Ovary (tissue), 9 donors: ENCODE results near the gene CRTC1. TPM values are rescaled to one million over a fixed set of nuclear protein-coding genes. Genes with fewer than 3 reads are reported as not detected.

Source experiments
- DNase-seq, 5 donors: peaks; one replicate each; pipeline ENCODE4 v3.0.0-alpha.2; 2019 to 2020
- H3K27ac ChIP-seq, 2 donors: fragments of 200-600 bp; one replicate each; pipeline versions ENCODE4 v1.5.1 to v1.8.0; 2019 to 2022
- H3K27me3 ChIP-seq: fragments of 200-600 bp; one replicate; pipeline ENCODE4 v1.8.0; 2022
- H3K36me3 ChIP-seq: fragments of 200-600 bp; sonication (generic); one replicate; pipeline ENCODE4 v1.5.1; 2019
- H3K4me1 ChIP-seq: one replicate; pipeline ENCODE4 v1.8.1; 2013; ENCODE audit warnings: mild to moderate bottlenecking, moderate library complexity; ENCODE audit not compliant: insufficient read depth
- H3K4me3 ChIP-seq: fragments of 200-600 bp; sonication (generic); one replicate; pipeline ENCODE4 v1.5.1; 2017
- H3K9me3 ChIP-seq, 2 donors: fragments of 200-600 bp in 1 of 2; sonication (generic) in 1 of 2; one replicate each; pipeline versions ENCODE4 v1.5.1 to v1.8.1; 2013 to 2019; ENCODE audit warnings: mild to moderate bottlenecking in 1 of 2, moderate library complexity in 1 of 2
- EP300 ChIP-seq: sonication (generic); formaldehyde crosslinking; IDR thresholded peaks from one replicate; pipeline ENCODE4 v1.6.1; 2017; ENCODE audit warnings: antibody characterized with exemption
- POLR2A ChIP-seq: fragments of 450-650 bp; IDR thresholded peaks from one replicate; pipeline ENCODE4 v1.6.1; 2017; ENCODE audit warnings: antibody characterized with exemption, mild to moderate bottlenecking, moderate library complexity
- WGBS, 3 donors: extraction: QIAGEN DNeasy Blood & Tissue Kit in 1 of 3; methylation state at CpG; one replicate each; pipeline versions ENCODE4 v1.1.5 to v1.1.7; 2013 to 2017; 5-methylcytosine and 5-hydroxymethylcytosine counted together
- intact Hi-C, 4 donors: fragments of 100-400 bp; cut with DNase I; formaldehyde crosslinking; loops; one replicate each; pipeline versions ENCODE4 v1.11.0 to v1.15.1; 2022 to 2023
- polyA plus RNA-seq, 2 donors: library from polyadenylated mRNA; stranded (reverse); fragments of 200-250 nt in 1 of 2; fragments of 350-450 nt in 1 of 2; fragmentation: Illumina TruSeq in 1 of 2; extraction: RNeasy Lipid Tissue Mini Kit (QIAGEN cat#74804) in 1 of 2; gene quantifications; one replicate each; pipeline ENCODE4 v1.2.3, GENCODE V29; 2013 to 2014
- total RNA-seq, 7 donors: library from RNA; depleted of rRNA in 2 of 7; stranded (reverse); fragments of >200 nt in 2 of 7; fragmentation: NEBNext Ultra II Directional in 3 of 7; extraction: Animal tissue kit (Norgen Biotek cat#: 25700) in 3 of 7; gene quantifications; one replicate each; pipeline versions ENCODE4 v1.1.0 to v1.2.4, GENCODE V29; 2016 to 2023
- TF ChIP-seq, protein P1 (sequence below), 3 donors: fragments of 450-650 bp in 2 of 3; fragments of 200-600 bp in 1 of 3; IDR thresholded peaks; one replicate each; pipeline versions ENCODE4 v1.5.1 to v1.8.0; 2016 to 2022; ENCODE audit warnings: antibody characterized with exemption in 3 of 3, mild to moderate bottlenecking in 1 of 3
- donor health status: DM: no; HTN: no; CAD: no; lungs with moderate emphysema.
- donor health status: DM: no; HTN: no; CAD: no.
- donor health status: Bipolar disorder and iron deficiency.
- donor health status: DM: yes; HTN: yes; CAD: no.
- donor health status: DM: no; HTN: no; CAD: no.
- donor health status: DM: yes; HTN: yes; CAD: no.

CRTC1 gene
- total and polyA plus RNA-seq, 9 donors: 2.3 to 19.5 (median 12.9) TPM

DNA sequence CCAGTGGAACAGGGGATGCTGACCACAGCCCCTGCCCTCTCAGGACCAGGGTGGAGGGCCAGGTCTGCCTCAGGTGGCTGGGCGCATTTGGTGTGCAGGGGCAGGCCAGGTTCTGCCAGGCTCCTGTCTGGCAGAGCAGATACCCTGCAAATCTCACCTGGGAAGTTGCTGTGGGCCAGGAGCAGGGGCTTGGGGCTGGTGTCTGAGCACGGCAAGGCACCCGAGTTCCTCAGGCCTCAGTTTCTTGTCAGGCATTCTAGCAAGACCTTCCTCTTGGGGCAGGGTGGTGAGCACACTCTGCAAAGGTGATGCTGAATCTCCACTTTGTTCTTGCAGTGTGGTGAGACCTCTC, 1.1 kb downstream of the CRTC1 start:
- Histone ChIP-seq H3K4me1 (peaks cover 4% of the 10 kb centered on the region), H3K4me3 (no peak overlapping the region), H3K27ac (no peak overlapping the region), H3K9me3 (no peaks in the 10 kb centered on the region), H3K36me3 (no peaks in the 10 kb centered on the region), H3K27me3 (no peaks in the 10 kb centered on the region)
- TF ChIP-seq POLR2A: no peak
- TF ChIP-seq, protein P1, sequence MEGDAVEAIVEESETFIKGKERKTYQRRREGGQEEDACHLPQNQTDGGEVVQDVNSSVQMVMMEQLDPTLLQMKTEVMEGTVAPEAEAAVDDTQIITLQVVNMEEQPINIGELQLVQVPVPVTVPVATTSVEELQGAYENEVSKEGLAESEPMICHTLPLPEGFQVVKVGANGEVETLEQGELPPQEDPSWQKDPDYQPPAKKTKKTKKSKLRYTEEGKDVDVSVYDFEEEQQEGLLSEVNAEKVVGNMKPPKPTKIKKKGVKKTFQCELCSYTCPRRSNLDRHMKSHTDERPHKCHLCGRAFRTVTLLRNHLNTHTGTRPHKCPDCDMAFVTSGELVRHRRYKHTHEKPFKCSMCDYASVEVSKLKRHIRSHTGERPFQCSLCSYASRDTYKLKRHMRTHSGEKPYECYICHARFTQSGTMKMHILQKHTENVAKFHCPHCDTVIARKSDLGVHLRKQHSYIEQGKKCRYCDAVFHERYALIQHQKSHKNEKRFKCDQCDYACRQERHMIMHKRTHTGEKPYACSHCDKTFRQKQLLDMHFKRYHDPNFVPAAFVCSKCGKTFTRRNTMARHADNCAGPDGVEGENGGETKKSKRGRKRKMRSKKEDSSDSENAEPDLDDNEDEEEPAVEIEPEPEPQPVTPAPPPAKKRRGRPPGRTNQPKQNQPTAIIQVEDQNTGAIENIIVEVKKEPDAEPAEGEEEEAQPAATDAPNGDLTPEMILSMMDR (IDR thresholded peaks at IDR 0.05): no peak
- no peak for TF ChIP-seq EP300
- DNase-seq: no peak
- 91 to 96% (median 93%) methylated on average over 3 of the region's 3 CpGs for WGBS, 3 donors
- intact Hi-C loops: loop anchor here in 1 of 4 donors (5.0 kb wide), 1 partner anchor 87 kb away; no protein-coding TSS in a partner anchor

DNA sequence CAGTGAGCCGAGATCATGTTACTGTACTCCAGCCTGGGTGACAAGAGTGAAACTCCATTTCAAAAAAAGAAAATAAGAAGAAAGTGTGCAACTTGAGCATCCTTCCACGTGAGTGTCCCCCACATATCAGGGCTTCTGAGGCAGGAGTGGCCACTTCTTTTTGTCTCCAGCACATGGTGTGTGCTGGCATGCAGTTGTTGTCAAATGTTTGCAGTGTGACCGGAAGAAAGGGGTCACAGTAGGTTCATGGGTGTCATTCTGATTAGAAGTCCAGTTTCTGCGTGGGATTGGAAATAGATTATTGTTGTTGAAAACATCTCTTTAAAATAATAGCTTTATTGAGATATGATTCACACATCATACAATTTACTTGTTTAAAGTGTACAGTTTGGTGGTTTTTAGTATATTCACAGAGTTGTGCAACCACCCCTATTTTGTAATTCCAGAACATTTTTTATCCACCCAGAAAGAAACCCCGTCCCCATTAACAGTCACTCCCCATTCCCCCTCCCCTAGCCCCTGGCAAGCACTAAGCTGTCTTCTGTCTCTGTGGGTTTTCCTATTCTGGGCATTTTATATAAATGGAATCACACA, 2.2 kb downstream of the CRTC1 start:
- no peak overlapping the region for H3K27ac ChIP-seq
- H3K9me3 ChIP-seq: no peaks in the 10 kb centered on the region
- no peaks in the 10 kb centered on the region for H3K36me3 ChIP-seq
- H3K4me1 ChIP-seq: peaks cover 4% of the 10 kb centered on the region
- no peaks in the 10 kb centered on the region for H3K27me3 ChIP-seq
- no peak for DNase-seq
- WGBS, 3 donors: 57 to 69% (median 61%) methylated on average over 5 of the region's 5 CpGs
- intact Hi-C loops: no loop called here
- no peak for TF ChIP-seq POLR2A
- no peak for TF ChIP-seq EP300
- TF ChIP-seq, protein P1 (IDR thresholded peaks at IDR 0.05): no peak
- no peak overlapping the region for H3K4me3 ChIP-seq

DNA sequence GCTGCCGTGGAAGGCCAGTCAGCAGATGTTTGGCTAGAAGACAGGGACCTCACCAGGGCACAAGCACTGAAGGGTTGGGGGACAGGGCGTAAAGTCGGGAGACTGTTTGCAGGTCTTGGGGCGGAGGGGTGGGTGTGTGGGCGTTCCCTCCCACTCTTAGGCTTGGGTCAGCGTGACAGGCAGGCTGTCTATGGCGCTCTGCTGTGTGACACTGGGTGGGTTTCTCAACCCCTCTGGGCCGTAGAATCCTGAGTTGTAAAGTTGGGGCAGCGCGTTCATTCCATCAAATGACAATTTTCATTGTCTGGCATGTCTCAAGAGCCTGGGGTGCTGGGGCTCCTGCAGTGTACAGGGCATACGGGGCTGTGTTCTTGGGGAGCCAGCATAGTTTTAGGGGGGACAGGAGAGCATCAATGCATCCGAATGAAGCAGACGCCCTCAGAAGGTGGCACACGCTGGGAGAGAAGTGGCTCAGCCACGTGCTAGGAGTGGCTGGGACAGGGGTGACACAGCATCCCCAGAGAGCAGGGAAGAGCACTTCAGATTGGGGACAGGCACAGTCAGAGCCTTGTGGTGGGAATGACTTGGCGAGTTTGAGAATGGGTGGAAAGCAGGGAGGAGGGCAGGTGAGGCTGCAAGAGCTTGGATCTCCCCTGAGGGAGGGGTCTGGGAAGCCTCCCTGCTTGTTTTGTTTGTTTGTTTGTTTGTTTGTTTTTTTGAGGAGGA, 4.4 kb downstream of the CRTC1 start:
- intact Hi-C loops: no loop called here
- WGBS, 3 donors: 91 to 94% (median 92%) methylated on average over 12 to 16 of the region's 16 CpGs
- H3K27me3 ChIP-seq: no peaks in the 10 kb centered on the region
- H3K4me1 ChIP-seq: peaks cover 4% of the 10 kb centered on the region
- no peak overlapping the region for H3K4me3 ChIP-seq
- no peaks in the 10 kb centered on the region for H3K36me3 ChIP-seq
- no peak for DNase-seq
- H3K9me3 ChIP-seq: no peaks in the 10 kb centered on the region
- H3K27ac ChIP-seq: no peak overlapping the region
- TF ChIP-seq EP300: no peak
- TF ChIP-seq POLR2A: no peak
- TF ChIP-seq, protein P1 (IDR thresholded peaks at IDR 0.05): no peak

DNA sequence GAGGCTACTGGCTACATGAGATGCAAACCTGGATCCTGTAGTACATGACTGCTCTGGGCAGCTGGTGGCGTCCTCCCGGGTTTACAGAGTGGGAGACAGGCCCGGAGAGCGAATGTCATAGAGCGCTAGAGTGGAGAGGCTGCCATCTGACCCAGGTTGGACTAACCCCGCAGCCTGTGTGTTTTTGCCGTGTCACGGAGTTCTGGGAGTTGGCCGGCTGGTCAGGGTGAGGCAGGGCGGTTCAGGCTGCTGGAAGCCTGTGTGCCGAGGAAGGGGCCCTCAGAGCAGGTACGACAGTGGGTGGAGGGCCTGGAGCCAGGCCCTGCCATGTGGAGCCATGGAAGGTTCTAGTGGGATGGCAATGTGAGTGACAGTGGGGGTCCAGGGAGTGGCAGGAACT, 12.5 kb downstream of the CRTC1 start:
- intact Hi-C loops: no loop called here
- peaks cover 5% of the 10 kb centered on the region for H3K4me1 ChIP-seq
- no peaks in the 10 kb centered on the region for H3K27me3 ChIP-seq
- H3K36me3 ChIP-seq: no peaks in the 10 kb centered on the region
- no peak overlapping the region for H3K27ac ChIP-seq
- no peak overlapping the region for H3K4me3 ChIP-seq
- no peak for DNase-seq
- TF ChIP-seq, protein P1 (IDR thresholded peaks at IDR 0.05): no peak
- no peak for TF ChIP-seq EP300
- no peak for TF ChIP-seq POLR2A
- WGBS, 3 donors: 93 to 96% (median 94%) methylated on average over 12 of the region's 12 CpGs
- H3K9me3 ChIP-seq: no peaks in the 10 kb centered on the region
